Spleen (tissue), 11 donors: ENCODE results near the gene PCSK6. TPM values are rescaled to one million over a fixed set of nuclear protein-coding genes. Genes with fewer than 3 reads are reported as not detected.

ENCODE experiments used
- DNase-seq: peaks from one replicate; pipeline ENCODE4 v3.0.0-alpha.2; 2020
- H3K27ac ChIP-seq, 8 donors: fragments of 200-600 bp; sonication (generic) in 7 of 8; 1 replicate in 4 of 8; 2 replicates in 4 of 8; pipeline versions ENCODE4 v1.5.0 to v1.8.0; 2016 to 2021; ENCODE audit warnings: inconsistent platforms in 4 of 8, mild to moderate bottlenecking in 4 of 8, moderate library complexity in 1 of 8
- H3K27me3 ChIP-seq, 7 donors: fragments of 200-600 bp; sonication (generic) in 6 of 7; replicated peaks in 1 of 7; 1 replicate in 4 of 7; 2 replicates in 3 of 7; pipeline versions ENCODE4 v1.5.0 to v1.8.0; 2016 to 2021; ENCODE audit warnings: inconsistent platforms in 3 of 7, mild to moderate bottlenecking in 1 of 7
- H3K36me3 ChIP-seq, 6 donors: fragments of 200-600 bp; sonication (generic) in 5 of 6; 1 replicate in 4 of 6; 2 replicates in 2 of 6; pipeline versions ENCODE4 v1.5.0 to v1.8.0; 2016 to 2021; ENCODE audit warnings: inconsistent platforms in 2 of 6
- H3K4me1 ChIP-seq, 6 donors: fragments of 200-600 bp; sonication (generic) in 5 of 6; 1 replicate in 3 of 6; 2 replicates in 3 of 6; pipeline versions ENCODE4 v1.5.0 to v1.8.0; 2016 to 2021; ENCODE audit warnings: inconsistent platforms in 3 of 6
- H3K4me3 ChIP-seq, 8 donors: fragments of 200-600 bp; sonication (generic) in 7 of 8; 1 replicate in 4 of 8; 2 replicates in 4 of 8; pipeline versions ENCODE4 v1.5.0 to v1.8.0; 2016 to 2021; ENCODE audit warnings: inconsistent platforms in 4 of 8, mild to moderate bottlenecking in 4 of 8, moderate library complexity in 2 of 8
- H3K9me3 ChIP-seq, 8 donors: fragments of 200-600 bp; sonication (generic) in 7 of 8; 1 replicate in 4 of 8; 2 replicates in 4 of 8; pipeline versions ENCODE4 v1.5.0 to v1.8.0; 2016 to 2021; ENCODE audit warnings: inconsistent platforms in 4 of 8
- POLR2A ChIP-seq, 3 donors: fragments of 450-650 bp; IDR thresholded peaks; one replicate each; pipeline ENCODE4 v1.5.1; 2017; ENCODE audit warnings: antibody characterized with exemption in 3 of 3, mild to moderate bottlenecking in 1 of 3
- POLR2AphosphoS5 ChIP-seq, 3 donors: sonication (generic); formaldehyde crosslinking; IDR thresholded peaks; one replicate each; pipeline ENCODE4 v1.5.1; 2017; ENCODE audit warnings: antibody characterized with exemption in 3 of 3
- WGBS, 5 donors: extraction: QIAGEN DNeasy Blood & Tissue Kit in 3 of 5; methylation state at CpG; one replicate each; pipeline versions ENCODE4 v1.1.5 to v1.1.7; 2013 to 2018; 5-methylcytosine and 5-hydroxymethylcytosine counted together
- intact Hi-C: fragments of 100-400 bp; cut with DNase I; formaldehyde crosslinking; loops from one replicate; pipeline ENCODE4 v1.15.0; 2023; ENCODE audit warnings: low total_unique reads
- polyA plus RNA-seq, 3 donors: library from polyadenylated mRNA; stranded (reverse); fragments of 200-250 nt; gene quantifications; one replicate each; pipeline ENCODE4 v1.2.1, GENCODE V29; 2013
- total RNA-seq, 7 donors: library from RNA; depleted of rRNA in 3 of 7; stranded (reverse); fragments of >200 nt in 3 of 7; fragmentation: NEBNext Ultra II Directional in 4 of 7; extraction: Animal tissue kit (Norgen Biotek cat#: 25700) in 4 of 7; gene quantifications; one replicate each; pipeline versions ENCODE4 v1.1.0 to v1.2.1, GENCODE V29; 2016 to 2021
- TF ChIP-seq, protein P1 (sequence below), 11 experiments: fragments of 200-600 bp in 7 of 11; fragments of 450-650 bp in 4 of 11; sonication (generic) in 4 of 11; IDR thresholded peaks in 8 of 11; conservative IDR thresholded peaks in 3 of 11; 1 replicate in 7 of 11; 2 replicates in 4 of 11; pipeline versions ENCODE4 v1.4.0 to v1.8.0; 2016 to 2021; ENCODE audit warnings: antibody characterized with exemption in 11 of 11, inconsistent platforms in 4 of 11, mild to moderate bottlenecking in 1 of 11
- donor health status: healthy with polysubstance abuse.
- donor health status: DM: no; HTN: no; CAD: no; lungs with moderate emphysema.
- donor health status: DM: no; HTN: no; CAD: no.
- donor health status: Bipolar disorder and iron deficiency.
- donor health status: healthy.
- donor health status: DM: no; HTN: no; CAD: no.
- donor health status: DM: yes; HTN: yes; CAD: no.

The PCSK6 gene
- total and polyA plus RNA-seq, 10 donors, result 10.0 to 403 (median 252) TPM

DNA sequence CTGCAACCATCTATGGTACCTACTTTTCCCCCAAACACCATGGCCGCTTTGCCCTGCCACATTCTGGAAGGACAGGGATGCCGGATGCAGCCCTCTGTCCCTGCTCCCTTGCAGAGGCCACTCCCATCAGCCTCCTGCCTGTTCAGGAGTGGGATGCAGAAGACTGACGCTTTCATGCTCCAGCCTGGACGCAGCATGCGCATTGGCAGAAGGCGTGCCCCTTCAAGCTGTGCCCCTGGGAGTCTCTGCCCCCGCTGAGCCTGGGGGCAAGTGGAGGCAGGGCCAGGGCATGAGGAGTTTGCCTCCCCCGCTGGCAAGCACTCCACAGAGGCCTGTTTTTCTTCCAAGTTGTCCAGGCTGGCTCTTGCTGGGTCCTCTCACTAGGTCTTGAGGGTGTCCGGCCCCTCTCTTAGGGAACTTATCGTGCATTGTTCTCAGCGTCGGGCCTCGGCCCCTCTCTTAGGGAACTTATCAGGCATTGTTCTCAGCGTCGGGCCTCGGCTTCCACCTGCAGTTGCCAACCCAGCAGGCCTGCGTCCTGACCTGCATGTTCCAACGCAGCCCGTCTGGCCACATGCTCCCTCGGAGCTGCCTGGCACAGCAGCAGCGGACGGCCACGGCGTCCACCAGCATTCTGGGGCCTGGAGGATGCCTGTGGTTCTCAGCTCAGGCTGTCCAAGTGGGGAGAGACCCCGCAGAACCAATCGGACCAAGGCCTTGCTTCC lies 179.9 kb downstream of the PCSK6 start:
- peaks cover 0 to 4% (median 0%) of the 10 kb centered on the region in 7 donors for H3K27me3 ChIP-seq
- peak; percentile 63 for DNase-seq
- intact Hi-C loops, result no loop called here
- H3K9me3 ChIP-seq, result no peaks in the 10 kb centered on the region
- 79 to 91% (median 84%) methylated on average over 24 to 26 of the region's 26 CpGs for WGBS, 5 donors
- H3K27ac ChIP-seq, result no peak overlapping the region
- TF ChIP-seq, protein P1, sequence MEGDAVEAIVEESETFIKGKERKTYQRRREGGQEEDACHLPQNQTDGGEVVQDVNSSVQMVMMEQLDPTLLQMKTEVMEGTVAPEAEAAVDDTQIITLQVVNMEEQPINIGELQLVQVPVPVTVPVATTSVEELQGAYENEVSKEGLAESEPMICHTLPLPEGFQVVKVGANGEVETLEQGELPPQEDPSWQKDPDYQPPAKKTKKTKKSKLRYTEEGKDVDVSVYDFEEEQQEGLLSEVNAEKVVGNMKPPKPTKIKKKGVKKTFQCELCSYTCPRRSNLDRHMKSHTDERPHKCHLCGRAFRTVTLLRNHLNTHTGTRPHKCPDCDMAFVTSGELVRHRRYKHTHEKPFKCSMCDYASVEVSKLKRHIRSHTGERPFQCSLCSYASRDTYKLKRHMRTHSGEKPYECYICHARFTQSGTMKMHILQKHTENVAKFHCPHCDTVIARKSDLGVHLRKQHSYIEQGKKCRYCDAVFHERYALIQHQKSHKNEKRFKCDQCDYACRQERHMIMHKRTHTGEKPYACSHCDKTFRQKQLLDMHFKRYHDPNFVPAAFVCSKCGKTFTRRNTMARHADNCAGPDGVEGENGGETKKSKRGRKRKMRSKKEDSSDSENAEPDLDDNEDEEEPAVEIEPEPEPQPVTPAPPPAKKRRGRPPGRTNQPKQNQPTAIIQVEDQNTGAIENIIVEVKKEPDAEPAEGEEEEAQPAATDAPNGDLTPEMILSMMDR (IDR thresholded peaks at IDR 0.05 in 8 of 11, conservative IDR thresholded peaks at IDR 0.05 in 3 of 11), result no peak
- peak in 1 of 3 donors; percentile 66 for TF ChIP-seq POLR2AphosphoS5 (IDR thresholded peaks at IDR 0.05)
- H3K4me1 ChIP-seq, result no peaks in the 10 kb centered on the region
- H3K36me3 ChIP-seq, result peaks cover 0 to 83% (median 8%) of the 10 kb centered on the region in 6 donors
- H3K4me3 ChIP-seq, result no peak overlapping the region

DNA sequence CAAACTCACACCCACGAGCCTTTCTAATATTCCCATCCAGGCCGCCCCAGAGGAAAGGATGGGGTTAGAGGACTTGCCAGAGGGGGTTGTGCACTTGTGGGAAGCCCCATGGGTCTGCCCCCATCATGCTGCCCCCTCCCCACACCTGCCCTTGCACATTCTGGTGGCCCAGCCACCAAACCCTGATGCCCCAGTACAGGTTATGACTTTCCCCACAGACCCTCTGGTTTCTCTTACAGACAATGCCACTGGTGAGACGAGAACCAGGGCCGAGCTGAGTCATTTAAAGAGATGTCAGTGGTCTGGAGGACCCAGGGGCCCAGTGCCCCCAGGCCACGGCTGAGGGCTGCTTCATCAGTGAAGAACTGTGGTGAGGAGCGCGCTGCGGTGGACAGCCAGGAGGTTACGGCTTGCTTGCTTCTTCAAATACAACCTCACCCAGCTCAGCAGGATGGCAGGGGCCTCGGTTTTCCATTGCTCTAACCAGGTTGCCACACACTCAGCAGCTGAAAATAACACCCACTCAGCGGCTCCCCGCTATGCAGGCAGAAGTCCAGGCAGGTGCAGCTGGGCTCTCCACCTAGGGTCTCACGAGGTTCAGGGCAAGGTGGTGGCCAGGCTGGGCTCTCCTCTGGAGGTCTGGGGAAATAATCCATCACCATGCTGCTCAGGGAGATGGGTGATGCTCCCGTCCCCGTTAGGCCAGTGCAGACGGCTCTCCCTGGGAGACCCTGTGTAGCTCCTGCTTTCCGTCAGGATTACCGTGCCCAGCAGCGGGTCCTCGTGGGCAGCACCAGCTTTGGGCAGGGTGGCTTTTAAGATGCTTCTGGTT lies 180.7 kb downstream of the PCSK6 start:
- DNase-seq, result peak; percentile 65
- 82 to 87% (median 83%) methylated on average over 10 to 20 of the region's 20 CpGs for WGBS, 5 donors
- no peaks in the 10 kb centered on the region for H3K4me1 ChIP-seq
- peaks cover 0 to 4% (median 0%) of the 10 kb centered on the region in 7 donors for H3K27me3 ChIP-seq
- peaks cover 0 to 83% (median 10%) of the 10 kb centered on the region in 6 donors for H3K36me3 ChIP-seq
- intact Hi-C loops, result no loop called here
- no peak overlapping the region for H3K27ac ChIP-seq
- H3K9me3 ChIP-seq, result no peaks in the 10 kb centered on the region
- H3K4me3 ChIP-seq, result no peak overlapping the region
- no peak for TF ChIP-seq POLR2A (IDR thresholded peaks at IDR 0.05)
- TF ChIP-seq POLR2AphosphoS5 (IDR thresholded peaks at IDR 0.05), result no peak
- TF ChIP-seq, protein P1 (IDR thresholded peaks at IDR 0.05 in 8 of 11, conservative IDR thresholded peaks at IDR 0.05 in 3 of 11), result no peak

DNA sequence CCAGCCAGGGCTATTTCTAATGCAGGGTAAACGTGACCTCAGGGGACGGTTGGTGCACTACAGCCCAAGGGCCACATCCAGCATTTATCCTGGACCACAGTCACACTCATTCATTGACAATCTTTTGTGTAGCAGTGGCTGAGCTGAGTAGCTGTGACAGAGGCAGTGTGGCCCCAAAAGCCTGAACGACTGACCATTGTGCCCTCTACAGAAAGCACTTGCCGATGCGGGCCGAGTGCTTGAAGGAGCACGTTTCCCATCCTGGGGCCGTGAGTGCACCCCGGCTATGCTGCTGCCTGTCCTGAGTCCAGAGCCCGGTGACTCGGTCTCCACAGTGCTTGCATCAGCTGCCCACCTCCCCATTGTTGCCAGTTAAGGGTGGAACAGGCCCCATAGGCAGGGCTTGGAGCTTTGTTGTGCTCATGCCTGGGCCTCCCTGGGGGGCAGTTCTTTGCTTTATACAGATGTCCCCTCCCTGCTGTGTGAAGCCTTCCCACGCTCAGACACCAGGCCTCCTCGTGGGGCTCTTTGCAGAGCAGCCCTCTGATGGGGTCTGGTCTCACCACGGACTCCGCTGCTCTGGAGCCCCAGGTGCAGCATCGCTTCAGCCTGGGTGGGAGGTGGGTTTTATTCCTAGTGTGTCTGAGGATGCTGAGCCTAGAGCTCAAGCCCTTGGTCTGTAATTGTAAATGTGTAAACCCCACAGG lies 181.5 kb downstream of the PCSK6 start:
- no peak overlapping the region for H3K4me3 ChIP-seq
- TF ChIP-seq, protein P1 (IDR thresholded peaks at IDR 0.05 in 8 of 11, conservative IDR thresholded peaks at IDR 0.05 in 3 of 11), result no peak
- no peak for TF ChIP-seq POLR2A (IDR thresholded peaks at IDR 0.05)
- no peak for TF ChIP-seq POLR2AphosphoS5 (IDR thresholded peaks at IDR 0.05)
- intact Hi-C loops, result no loop called here
- peaks cover 0 to 83% (median 12%) of the 10 kb centered on the region in 6 donors for H3K36me3 ChIP-seq
- H3K9me3 ChIP-seq, result no peaks in the 10 kb centered on the region
- peaks cover 0 to 4% (median 0%) of the 10 kb centered on the region in 7 donors for H3K27me3 ChIP-seq
- H3K27ac ChIP-seq, result no peak overlapping the region
- WGBS, 5 donors, result 81 to 94% (median 85%) methylated on average over 10 to 16 of the region's 16 CpGs
- peak; percentile 70 for DNase-seq
- H3K4me1 ChIP-seq, result no peaks in the 10 kb centered on the region
